Measurements from ENCODE around the gene MYH14. TPM values are rescaled to one million over a fixed set of nuclear protein-coding genes. Genes with fewer than 3 reads are reported as not detected.
"Not testable (repeated sequence)": the region's sequence is repeated elsewhere in the genome, so short reads cannot be mapped to it uniquely, and the experiment has no call there.

Gene MYH14
- total RNA-seq, 2 donors from 2014 or later: 27.0 to 31.5 TPM

DNA sequence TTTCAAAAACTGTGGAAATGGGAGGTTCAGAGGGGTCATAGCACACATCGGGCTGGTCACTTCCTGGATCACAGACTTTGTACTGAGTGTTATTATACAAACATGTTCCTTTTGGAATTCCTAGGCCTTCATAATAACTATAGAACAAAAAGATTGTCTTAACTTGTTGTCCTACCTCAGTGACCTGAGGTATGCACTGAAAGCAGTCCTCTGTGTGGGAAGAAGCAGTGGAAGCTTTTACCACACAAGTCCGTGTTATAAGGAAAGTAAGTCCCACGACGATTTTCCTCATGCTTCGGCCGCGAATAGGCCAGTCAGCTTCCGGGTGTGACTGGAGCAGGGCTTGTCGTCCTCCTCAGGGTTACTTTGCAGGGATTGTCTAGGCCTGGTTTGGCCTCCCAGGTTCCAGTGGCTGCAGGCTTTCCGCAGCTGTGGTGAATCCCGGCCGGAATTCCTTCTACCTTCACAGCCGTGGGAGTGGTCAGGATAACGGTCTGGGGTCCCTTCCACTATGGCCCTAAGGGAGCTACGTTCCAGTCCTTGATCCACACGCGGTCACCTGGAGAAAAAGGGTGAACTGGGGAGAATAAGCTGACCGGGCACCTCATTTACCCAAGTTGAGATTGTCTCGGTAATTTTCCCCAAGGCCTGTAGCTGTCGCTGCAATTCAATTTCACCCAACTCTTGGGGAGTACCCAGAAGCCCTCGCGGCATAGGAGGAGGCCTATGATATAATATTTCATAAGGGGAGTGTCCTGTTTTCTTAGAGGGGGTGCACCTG lies 146.0 kb downstream of the MYH14 start:
- no peaks in the 10 kb centered on the region for H3K27me3 ChIP-seq (replicated peaks; ENCODE audit: insufficient read depth)
- intact Hi-C loops (cut with DNase I): no loop called here
- no peaks in the 10 kb centered on the region for H3K4me1 ChIP-seq (replicated peaks)
- WGBS: 63% methylated on average over 22 of the region's 22 CpGs
- H3K36me3 ChIP-seq: no peaks in the 10 kb centered on the region
- no peak for DNase-seq (ENCODE audit: low spot score)
- no peaks in the 10 kb centered on the region for H3K9me3 ChIP-seq
- TF ChIP-seq POLR2A (IDR thresholded peaks at IDR 0.05): no peak
- TF ChIP-seq, protein P1, sequence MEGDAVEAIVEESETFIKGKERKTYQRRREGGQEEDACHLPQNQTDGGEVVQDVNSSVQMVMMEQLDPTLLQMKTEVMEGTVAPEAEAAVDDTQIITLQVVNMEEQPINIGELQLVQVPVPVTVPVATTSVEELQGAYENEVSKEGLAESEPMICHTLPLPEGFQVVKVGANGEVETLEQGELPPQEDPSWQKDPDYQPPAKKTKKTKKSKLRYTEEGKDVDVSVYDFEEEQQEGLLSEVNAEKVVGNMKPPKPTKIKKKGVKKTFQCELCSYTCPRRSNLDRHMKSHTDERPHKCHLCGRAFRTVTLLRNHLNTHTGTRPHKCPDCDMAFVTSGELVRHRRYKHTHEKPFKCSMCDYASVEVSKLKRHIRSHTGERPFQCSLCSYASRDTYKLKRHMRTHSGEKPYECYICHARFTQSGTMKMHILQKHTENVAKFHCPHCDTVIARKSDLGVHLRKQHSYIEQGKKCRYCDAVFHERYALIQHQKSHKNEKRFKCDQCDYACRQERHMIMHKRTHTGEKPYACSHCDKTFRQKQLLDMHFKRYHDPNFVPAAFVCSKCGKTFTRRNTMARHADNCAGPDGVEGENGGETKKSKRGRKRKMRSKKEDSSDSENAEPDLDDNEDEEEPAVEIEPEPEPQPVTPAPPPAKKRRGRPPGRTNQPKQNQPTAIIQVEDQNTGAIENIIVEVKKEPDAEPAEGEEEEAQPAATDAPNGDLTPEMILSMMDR (IDR thresholded peaks at IDR 0.05): no peak
- TF ChIP-seq POLR2AphosphoS5 (IDR thresholded peaks at IDR 0.05): no peak
- H3K27ac ChIP-seq: no peak overlapping the region
- no peak overlapping the region for H3K4me3 ChIP-seq

DNA sequence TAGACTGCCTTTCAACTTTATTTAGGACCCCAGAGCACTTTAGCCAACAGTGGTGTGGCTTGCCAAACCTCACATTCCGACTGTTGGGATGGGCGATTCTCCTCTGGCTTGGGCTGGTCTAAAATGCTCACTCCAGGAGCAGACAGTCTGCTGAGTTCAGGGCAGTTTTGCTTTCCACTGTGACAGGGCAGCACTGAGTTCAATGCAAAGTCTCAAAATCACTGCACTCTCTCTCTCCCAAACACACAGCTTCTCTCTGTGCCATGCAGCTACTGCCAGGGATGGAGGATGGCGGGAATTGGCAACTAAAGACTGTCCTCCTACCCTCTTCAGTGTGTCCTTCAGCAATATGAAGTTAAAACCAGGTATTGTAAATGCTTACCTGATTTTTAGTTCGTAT lies 148.8 kb downstream of the MYH14 start:
- 61% methylated on average over 4 of the region's 4 CpGs for whole genome bisulfite sequencing
- DNase-seq (ENCODE audit: low spot score): no peak
- TF ChIP-seq, protein P1 (IDR thresholded peaks at IDR 0.05): no peak
- TF ChIP-seq POLR2A (IDR thresholded peaks at IDR 0.05) (no peak), POLR2AphosphoS5 (IDR thresholded peaks at IDR 0.05) (no peak)
- no peaks in the 10 kb centered on the region for H3K36me3 ChIP-seq
- H3K9me3 ChIP-seq: no peaks in the 10 kb centered on the region
- intact Hi-C loops (cut with DNase I): no loop called here
- H3K4me3 ChIP-seq: no peak overlapping the region
- H3K27me3 ChIP-seq (replicated peaks; ENCODE audit: insufficient read depth): no peaks in the 10 kb centered on the region
- no peak overlapping the region for H3K27ac ChIP-seq
- H3K4me1 ChIP-seq (replicated peaks): no peaks in the 10 kb centered on the region

DNA sequence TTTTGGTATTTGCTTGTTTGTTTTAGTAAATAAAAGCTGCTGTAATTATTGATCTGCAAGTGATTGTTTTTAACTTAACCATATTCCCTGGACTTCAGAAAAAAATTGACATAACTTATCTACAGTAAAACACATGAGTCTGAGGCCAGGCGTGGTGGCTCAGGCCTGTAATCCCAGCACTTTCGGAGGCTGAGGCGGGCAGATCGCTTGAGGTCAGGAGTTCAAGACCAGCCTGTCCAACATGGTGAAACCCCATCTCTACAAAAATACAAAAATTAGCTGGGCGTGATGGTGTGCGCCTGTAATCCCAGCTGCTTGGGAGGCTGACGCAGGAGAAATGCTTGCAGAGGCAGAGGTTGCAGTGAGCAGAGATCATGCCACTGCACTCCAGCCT lies 150.1 kb downstream of the MYH14 start:
- H3K27ac ChIP-seq; H3K9me3 ChIP-seq; H3K36me3 ChIP-seq; H3K27me3 ChIP-seq (replicated peaks; ENCODE audit: insufficient read depth); intact Hi-C loops (cut with DNase I); H3K4me3 ChIP-seq; DNase-seq (ENCODE audit: low spot score); H3K4me1 ChIP-seq (replicated peaks): not testable (repeated sequence)
- 92% methylated on average over 7 of the region's 7 CpGs for WGBS

DNA sequence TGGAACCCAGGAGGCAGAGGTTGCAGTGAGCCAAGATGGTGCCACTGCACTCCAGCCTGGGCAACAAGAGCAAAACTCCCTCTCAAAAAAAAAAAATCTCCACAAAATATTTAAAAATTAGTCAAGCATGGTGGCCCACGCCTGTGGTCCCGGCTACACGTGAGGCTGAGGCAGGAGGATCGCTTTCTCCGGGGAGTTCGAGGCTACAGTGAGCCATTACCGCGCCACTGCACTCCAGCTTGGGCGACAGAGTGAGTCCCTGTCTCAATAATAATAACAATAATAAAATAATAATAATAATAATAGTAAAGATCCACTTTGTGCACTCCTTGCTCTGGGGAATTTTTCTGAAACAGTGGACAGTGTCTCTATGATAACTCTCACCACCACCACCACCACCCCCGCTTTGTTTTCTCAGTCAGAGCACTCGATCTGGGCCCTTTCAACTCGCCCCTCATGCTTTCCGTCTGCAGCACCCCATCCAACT lies 153.3 kb downstream of the MYH14 start:
- Histone ChIP-seq H3K36me3 (no peaks in the 10 kb centered on the region), H3K27me3 (replicated peaks; ENCODE audit: insufficient read depth) (no peaks in the 10 kb centered on the region), H3K4me3 (peak overlapping the region in 1 of 2 donors; percentile 35), H3K9me3 (no peaks in the 10 kb centered on the region), H3K4me1 (replicated peaks) (no peaks in the 10 kb centered on the region), H3K27ac (peak overlapping the region in 1 of 2 donors; percentile 79)
- 48% methylated on average over 13 of the region's 13 CpGs for WGBS
- DNase-seq (ENCODE audit: low spot score): no peak
- TF ChIP-seq POLR2AphosphoS5 (IDR thresholded peaks at IDR 0.05): no peak
- TF ChIP-seq, protein P1 (IDR thresholded peaks at IDR 0.05): no peak
- no peak for TF ChIP-seq POLR2A (IDR thresholded peaks at IDR 0.05)
- intact Hi-C loops (cut with DNase I): loop anchor here (2.0 kb wide), 1 partner anchor 426 kb away; no protein-coding TSS in a partner anchor

DNA sequence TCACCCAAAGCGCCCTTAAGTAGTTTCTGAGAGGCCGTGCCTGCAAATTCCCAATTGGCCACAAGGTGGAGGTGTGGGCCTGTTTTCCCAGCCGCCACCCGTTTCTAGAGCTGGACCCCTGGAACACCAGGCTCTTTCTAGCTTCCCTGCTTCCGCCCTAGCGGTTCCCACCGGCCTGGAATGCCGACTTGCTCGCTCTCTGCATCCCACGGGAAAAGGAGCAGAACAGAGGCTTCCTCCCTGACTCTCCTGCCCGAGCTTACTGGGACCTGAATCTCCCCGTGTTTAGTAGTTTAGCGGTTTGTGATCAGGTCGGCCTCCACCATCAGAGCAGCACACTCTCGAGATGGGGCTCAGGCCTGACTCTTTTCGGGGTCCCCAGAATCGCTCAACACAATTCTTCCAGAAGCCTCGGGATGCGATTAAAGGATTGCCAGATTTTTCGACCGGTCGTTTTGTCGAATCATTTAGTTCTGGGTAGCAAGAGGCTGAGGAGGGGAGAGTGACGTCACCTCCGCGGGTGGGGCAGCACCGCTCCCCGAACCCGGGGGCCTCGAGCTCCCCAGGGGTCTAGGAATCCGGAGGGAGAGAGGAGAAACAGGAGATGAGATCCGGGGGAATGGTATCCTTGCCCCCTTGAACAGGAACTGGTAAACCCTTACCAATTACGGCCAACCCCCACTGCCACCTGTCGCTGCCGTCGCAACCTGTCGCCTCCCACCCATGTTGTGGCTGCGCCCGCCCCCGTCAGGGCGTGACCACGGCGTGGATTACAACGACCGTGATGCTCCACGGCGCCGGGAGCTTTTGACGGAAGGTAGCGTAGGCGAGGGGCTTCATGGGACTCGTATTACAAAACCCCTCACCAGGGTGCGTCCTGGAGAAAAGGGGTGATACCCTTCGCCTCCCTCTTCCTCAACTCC lies 154.0 kb downstream of the MYH14 start:
- no peaks in the 10 kb centered on the region for H3K36me3 ChIP-seq
- WGBS: 25% methylated on average over 54 of the region's 54 CpGs
- H3K4me1 ChIP-seq (replicated peaks): no peaks in the 10 kb centered on the region
- H3K27me3 ChIP-seq (replicated peaks; ENCODE audit: insufficient read depth): no peaks in the 10 kb centered on the region
- H3K9me3 ChIP-seq: no peaks in the 10 kb centered on the region
- DNase-seq (ENCODE audit: low spot score): peak; percentile 62
- TF ChIP-seq, protein P1 (IDR thresholded peaks at IDR 0.05): peak; percentile 75 to 92 (median 84)
- TF ChIP-seq POLR2A (IDR thresholded peaks at IDR 0.05) (no peak), POLR2AphosphoS5 (IDR thresholded peaks at IDR 0.05) (peak; percentile 37)
- intact Hi-C loops (cut with DNase I): loop anchor here (2.0 kb wide), 1 partner anchor 425 kb away; no protein-coding TSS in a partner anchor
- H3K4me3 ChIP-seq: peak overlapping the region; percentile 29 to 35
- H3K27ac ChIP-seq: peak overlapping the region; percentile 71 to 79
